A673 (cell line): Measurements from ENCODE around the gene F2RL3.

ENCODE experiments used
- CTCF ChIP-seq: fragments of 300-800, 200-600 bp; sonication (generic); conservative IDR thresholded peaks from 2 replicates; pipeline ENCODE4 v1.5.1; 2017; ENCODE audit warnings: low read depth, mild to moderate bottlenecking, antibody characterized with exemption, low read length, moderate library complexity, mixed read lengths
- EZH2 ChIP-seq: fragments of 200-600 bp; sonication (generic); IDR thresholded peaks from 2 replicates; pipeline ENCODE4 v1.6.1; 2017; ENCODE audit warnings: borderline replicate concordance, low read depth, mild to moderate bottlenecking, mixed read lengths, antibody characterized with exemption, low read length; ENCODE audit not compliant: poor library complexity, severe bottlenecking

GRCh38 chr19:16867211-16867610, 21.6 kb upstream of the F2RL3 start:
- TF ChIP-seq EZH2 (no peak), CTCF (no peak)
